ENCODE measurements around the gene GLI3.

The GLI3 gene

DNA sequence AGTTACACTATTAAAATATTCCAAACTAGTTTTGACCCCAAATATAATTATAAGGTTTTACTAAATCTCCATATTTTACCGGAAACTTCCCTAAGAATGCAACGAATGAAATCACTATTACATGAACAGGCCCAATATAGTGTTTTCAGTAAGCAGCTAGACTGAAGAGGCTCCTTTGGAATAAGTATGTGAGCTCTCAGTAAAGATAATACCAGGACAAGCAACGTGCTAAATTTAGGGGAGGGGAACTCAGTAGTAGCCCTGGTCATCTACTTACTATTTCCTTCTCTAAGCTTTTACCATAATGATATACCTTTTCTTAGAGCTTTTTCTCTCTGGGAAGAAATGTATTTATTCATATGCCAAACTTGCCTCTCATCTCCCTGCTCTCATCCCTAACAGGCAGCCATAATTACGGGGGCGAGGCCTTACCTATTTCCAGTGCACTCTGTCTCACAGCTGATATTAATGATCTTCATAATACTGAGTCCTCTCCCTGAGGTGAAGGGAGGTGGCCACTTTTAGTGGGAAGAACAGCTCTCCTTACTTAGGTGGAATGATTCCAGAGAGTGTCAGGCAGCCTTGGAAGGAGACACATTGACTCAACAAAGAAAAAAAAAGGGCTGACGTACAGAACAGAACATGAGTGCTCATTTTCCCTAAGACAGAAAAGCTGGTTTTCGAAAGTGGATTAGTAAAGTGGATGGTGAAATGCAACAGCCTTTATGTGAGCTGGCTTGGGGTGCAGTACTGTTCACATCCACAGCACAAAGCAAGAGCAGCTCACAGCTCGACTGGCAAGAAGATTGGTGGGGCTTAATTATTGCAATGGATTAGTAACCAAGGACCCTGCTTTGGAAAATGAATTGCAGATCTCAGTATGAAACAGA is 165.4 kb downstream of the GLI3 start:
- no peak for DNase-seq

DNA sequence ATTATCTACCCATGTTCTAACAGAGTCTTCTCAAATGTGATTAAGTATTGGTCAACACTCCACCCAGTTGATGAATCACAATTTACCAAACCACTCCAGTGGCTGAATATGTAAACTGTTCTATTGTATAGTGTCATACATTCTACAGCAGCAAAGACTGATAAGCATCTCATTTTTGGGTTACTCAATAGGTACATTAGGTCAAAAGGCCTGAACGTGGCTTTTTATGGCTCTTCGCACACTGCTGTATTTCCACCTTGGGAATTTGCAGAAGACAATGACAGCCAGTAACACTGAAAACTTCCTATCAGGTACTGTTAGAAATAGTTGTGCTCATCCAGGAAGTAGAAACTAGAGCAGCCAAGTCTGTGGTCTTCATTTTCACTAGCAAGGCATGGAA is 166.9 kb downstream of the GLI3 start:
- no peak for DNase-seq

DNA sequence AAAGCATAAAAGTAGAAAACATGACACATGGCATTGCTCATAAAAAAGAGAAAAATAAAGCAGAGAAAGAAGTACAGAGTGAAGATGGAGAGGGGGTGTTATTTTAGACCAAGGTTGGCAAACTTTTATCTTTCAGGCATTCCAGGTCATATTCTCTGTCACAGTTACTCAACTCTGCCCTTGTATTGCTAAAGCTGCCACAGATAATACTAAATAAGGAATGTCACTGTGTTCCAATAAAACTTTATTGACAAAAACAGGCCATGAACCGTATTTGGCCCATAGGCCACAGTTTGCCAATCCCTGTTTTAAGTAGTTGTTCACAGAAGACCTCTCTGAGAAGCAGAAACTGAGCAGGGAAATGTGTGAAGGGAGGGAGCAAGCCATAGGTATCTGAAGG is 167.4 kb downstream of the GLI3 start:
- no peak for DNase-seq

- DNase-seq, result no peak
These were observed 168.3 kb downstream of the GLI3 start for GRCh38 chr7:42068554-42069280.

GRCh38 chr7:42065942-42066341 is 171.1 kb downstream of the GLI3 start:
- DNase-seq, result no peak

DNA sequence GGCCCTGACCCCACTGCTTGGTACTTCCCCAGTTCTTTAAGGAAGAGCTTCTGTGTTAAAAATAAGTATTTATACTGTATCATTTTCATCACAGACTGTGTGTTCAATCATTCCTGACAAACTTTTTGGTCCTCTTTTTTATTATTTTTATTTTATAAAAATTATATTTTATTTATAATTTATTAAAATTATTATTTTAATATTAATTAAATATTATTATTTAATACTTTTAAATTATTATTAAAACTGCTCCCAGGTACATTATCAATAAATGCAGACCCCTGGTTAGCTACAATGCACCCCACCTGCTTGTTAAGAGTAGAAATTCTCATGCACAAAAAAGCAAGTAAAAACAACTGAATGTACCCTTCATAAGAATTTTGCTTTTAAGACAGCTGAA is 172.0 kb downstream of the GLI3 start:
- no peak for DNase-seq

GRCh38 chr7:42064534-42064933 is 172.5 kb downstream of the GLI3 start:
- DNase-seq, result no peak

DNA sequence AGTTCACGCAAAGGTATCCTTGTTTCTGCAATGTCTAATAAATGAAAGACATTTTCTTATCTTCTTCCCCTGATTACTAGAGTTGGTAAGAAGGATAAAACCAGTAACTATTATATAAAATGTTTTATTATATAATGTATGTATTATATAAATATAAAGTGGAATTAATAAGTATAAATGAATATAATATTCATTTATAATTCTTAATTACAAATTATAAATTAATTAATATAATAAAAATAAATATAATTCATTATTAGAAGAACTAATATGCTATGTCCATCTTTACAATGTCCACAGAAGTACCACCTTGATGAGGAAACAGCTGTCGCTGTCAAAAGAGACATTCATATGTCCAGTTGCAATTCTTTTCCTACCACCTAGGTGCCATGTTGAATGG is 177.7 kb downstream of the GLI3 start:
- no peak for DNase-seq

- no peak for DNase-seq
These were observed 179.7 kb downstream of the GLI3 start for GRCh38 chr7:42057331-42057730.

- no peak for DNase-seq
These were observed 181.8 kb downstream of the GLI3 start for GRCh38 chr7:42055171-42055570.

DNA sequence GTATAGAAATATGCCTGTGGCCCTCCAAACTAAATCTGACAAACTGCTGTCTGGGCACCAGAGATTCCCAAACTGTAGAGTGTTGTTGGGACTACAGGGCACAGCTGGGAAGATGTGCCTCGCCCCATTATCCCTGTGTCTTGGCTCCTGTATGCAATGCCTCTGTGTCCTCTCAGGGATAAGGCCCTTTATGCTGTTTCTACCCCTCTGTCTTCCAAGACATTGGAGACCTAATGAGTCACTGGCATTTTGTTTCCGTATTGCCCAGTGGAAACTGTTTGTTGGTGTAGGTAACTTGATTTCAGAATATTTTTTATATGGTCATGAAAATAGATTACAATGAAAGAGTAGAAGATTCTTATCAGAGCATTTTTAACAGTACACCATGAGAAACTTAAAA is 183.2 kb downstream of the GLI3 start:
- no peak for DNase-seq

DNA sequence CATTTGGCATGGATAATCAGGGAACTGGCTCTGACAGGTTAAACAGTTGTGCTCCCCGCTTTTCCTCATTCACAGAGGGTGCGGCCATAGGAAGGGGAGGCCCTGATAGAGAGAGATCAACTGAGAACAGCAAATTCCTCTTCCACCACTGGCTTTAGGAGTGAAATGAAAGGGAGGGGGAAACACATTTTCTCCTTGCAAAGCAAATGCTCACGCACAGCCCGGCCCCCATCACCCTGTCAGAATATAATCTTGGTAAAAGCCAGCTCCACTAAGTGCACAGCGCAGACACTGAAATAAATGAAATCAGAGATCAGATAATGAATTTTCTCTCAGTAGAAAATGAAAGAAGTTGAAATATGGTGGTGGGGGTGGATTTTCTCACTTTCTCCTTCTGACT is 187.2 kb downstream of the GLI3 start:
- no peak for DNase-seq

GRCh38 chr7:42046483-42046882 is 190.5 kb downstream of the GLI3 start:
- DNase-seq, result no peak

DNA sequence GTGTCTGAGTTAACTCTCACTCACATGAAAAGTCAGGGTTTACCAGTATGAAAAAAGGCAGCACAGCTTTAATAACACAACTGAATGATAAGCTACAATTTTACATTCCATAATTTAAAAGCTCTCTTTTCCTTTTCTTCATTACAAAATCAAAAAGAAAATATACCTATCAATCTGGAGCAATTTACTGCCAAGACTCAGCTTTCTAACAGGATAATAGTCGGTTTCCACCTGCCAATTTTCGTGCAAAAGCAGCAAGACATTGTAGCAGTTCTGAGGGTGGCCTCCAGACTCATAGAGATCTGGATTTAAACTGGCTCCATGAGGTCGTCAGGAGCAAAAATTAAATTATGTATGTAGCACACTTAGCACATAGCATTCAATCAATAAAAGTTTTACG is 191.0 kb downstream of the GLI3 start:
- DNase-seq, result no peak

- DNase-seq, result no peak
These were observed 197.1 kb downstream of the GLI3 start for GRCh38 chr7:42039921-42040320.

- DNase-seq, result no peak
These were observed 201.8 kb downstream of the GLI3 start for GRCh38 chr7:42035210-42035609.

DNA sequence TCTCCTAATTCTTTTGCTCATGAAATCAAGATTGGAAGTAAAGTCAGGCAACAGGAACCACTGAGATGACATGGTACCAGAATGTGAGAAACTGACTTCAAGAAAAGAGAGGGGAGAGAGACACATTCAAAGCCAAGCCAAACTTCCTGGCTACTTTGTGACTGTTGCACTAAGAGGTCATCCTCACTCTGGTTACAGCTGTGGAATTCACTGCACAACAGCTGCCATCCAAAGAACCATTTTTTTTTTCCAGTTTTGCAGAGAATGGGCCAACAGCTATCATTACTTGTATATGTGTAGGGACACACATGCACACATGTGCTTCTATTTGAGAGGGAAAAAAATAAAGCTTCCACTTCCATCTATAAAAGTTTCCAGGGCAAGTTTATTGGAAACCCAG is 203.5 kb downstream of the GLI3 start:
- DNase-seq, result no peak

DNA sequence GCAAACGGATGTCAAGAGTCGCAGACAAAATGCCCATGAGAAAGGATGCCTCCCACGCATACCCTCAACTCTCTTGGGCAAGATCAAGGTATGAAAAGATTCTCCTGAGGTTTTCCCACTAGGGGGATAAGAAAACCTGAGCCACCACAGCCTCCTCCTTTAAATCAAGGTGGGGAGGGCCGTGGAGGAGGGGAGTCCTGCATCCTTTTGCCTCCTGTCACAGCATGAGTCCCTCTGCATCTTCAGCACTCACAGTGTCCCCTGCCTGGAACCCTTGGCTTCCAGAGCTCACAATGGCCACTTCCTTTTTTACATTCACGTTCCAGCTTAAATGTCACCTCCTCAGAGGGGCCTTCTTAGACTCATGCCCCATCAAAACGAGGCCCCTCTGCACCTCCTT is 207.6 kb downstream of the GLI3 start:
- DNase-seq, result no peak

GRCh38 chr7:42027521-42027920 is 209.5 kb downstream of the GLI3 start:
- DNase-seq, result no peak

- DNase-seq, result no peak
These were observed 210.3 kb downstream of the GLI3 start for GRCh38 chr7:42026622-42027197.

DNA sequence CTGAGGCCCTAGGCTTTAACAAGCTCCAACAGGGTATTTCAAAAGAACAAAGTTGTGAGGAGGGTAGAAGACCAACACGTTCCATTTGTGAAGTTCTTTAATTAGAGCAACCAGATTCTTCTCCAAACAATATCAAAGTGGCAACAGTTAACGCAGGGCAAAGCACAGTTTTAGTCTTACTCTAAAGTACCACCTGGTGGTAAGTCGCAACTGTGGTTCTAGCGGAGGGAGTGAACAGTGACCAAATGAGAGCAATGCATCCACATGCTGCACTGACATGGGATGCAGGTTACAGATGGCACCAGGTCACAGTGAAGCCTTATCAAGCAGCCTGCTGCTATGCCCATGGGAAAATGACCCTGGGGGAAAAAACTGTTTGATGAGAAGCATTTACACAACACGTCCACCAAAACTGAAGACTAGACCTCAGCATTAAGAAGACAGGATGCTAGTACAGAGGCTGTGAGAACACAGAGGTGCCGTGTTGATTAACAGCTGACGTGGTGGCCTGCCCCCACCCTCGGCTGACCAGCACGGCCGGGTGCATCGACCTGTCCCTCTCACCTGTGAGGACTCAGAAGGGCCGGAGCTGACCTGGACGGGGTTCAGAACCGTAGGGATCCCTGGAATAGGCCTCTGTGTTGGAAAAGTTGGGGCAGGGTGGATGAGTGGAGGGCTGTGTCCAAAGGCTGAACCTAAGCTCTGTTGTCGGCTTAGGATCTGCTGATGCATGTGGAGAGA is 211.2 kb downstream of the GLI3 start:
- peak; percentile 10 for DNase-seq

- no peak for DNase-seq
These were observed 212.5 kb downstream of the GLI3 start for GRCh38 chr7:42024537-42024936.

- DNase-seq, result no peak
These were observed 213.7 kb downstream of the GLI3 start for GRCh38 chr7:42023262-42023661.

Measured in hematopoietic multipotent progenitor cell treated with erythropoietin and hydrocortisone succinate and interleukin-3 and kit ligand, for 6 days (in vitro differentiated cells).